Activated CD8-positive, alpha-beta memory T cell treated with anti-CD3 and anti-CD28 coated beads for 48 hours (primary cell): ENCODE results near the gene WDR90.

Experiments
- DNase-seq, 3 experiments: peaks; one replicate each; pipeline ENCODE4 v3.0.0-alpha.2; 2020; ENCODE audit warnings: low read depth in 2 of 3, low spot score in 2 of 3

WDR90 gene

DNA sequence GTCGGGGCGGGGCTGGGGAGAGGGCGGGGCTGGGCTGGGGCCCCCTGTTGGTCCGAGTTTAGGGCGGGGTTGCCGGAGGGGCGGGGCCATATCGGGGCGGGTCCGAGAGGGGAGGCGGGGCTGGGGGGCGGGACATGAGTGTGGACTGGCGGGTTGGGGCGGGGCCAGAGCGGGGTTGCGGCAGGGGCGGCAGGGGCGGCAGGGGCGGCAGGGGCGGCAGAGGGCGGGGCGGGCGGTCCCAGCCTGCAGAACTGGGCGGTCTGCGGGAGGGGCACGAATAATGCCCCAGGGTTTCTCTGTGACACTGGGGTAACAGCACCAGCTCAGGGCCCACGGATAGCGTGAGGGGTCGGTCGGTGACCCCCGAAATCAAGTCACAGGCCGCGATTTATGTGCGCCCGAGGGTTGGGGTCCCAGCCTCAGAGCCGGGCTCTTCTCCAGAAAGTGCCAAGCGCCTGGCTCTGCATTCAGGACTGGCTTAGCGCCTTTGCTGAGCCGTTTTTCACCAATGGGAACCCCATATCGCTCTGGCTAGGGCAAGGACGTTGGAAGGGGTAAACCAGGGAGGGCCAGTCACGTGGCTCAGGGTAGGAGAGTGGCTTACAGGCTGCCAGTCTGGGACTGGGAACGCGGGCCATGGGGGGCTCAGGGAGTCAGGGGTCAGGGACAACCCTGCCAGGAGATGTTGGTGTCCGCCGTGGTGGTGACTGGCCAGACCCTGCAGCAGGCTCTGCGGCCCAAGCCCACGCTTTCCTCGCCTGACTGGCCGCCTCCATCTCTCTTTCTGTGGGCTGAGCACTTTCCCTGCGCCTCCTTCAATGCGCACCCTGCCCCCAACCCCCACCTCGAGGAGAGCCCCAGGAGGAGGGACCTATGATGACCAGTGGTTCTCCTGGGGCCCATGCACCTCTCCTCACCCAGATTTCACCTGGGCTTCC lies 11.8 kb upstream of the WDR90 start:
- peak in 2 of 3 experiments; percentile 72 to 85 for DNase-seq

GRCh38 chr16:638034-638543 lies 11.1 kb upstream of the WDR90 start:
- DNase-seq = no peak

DNA sequence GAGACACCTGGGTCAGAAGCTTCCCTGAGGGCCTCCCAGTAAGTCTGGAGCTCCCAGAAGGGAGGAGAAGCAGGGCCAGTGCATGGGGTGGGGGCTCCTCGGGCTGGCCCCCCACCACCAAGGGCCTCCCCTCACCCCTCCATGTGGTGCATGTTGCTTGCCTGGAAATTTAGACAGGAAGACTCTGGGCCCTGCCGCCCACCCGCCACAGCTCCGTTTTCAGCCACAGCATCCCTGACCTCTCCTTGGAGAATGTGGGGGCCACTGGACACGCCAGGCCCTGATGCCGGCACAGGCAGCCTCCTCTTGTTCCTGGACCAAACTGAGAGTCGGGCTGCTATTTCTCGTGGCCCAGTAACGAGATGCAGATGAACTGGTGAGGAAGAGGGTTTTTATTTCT lies 10.3 kb upstream of the WDR90 start:
- DNase-seq = no peak

DNA sequence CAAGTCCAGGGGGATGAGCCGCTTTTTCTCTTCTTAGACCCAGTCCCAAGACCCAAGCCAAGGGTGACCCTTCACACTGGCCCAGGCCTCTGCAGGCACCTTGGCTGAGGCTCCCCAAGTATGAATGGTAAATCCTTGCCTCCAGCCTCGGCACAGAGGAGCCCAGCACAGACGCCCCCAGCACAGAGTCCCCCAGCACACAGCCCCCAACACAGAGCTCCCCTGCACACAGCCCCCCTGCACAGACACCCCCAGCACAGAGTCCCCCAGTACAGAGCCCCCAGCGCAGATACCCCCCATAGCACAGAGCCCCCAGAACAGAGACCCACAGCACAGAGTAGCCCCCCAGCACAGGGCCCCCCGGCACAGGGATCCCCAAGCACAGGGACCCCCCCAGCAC lies 8.6 kb upstream of the WDR90 start:
- DNase-seq = no peak

- DNase-seq = peak; percentile 54 to 68 (median 65)
These were observed 7.6 kb upstream of the WDR90 start, which contains the start of gene MCRIP2 for GRCh38 chr16:641326-642188. MCRIP2 (plus strand) TSS chr16:641828; CDS start chr16:641992, 164 bp downstream.

GRCh38 chr16:642189-643049 lies 6.7 kb upstream of the WDR90 start:
- no peak for DNase-seq

- DNase-seq = no peak
These were observed 6.2 kb upstream of the WDR90 start for GRCh38 chr16:643050-643368.

GRCh38 chr16:644556-644955 lies 4.6 kb upstream of the WDR90 start:
- no peak for DNase-seq

- DNase-seq = no peak
These were observed 3.1 kb upstream of the WDR90 start for GRCh38 chr16:645852-646678.

GRCh38 chr16:646679-647172 lies 2.4 kb upstream of the WDR90 start:
- DNase-seq = no peak

DNA sequence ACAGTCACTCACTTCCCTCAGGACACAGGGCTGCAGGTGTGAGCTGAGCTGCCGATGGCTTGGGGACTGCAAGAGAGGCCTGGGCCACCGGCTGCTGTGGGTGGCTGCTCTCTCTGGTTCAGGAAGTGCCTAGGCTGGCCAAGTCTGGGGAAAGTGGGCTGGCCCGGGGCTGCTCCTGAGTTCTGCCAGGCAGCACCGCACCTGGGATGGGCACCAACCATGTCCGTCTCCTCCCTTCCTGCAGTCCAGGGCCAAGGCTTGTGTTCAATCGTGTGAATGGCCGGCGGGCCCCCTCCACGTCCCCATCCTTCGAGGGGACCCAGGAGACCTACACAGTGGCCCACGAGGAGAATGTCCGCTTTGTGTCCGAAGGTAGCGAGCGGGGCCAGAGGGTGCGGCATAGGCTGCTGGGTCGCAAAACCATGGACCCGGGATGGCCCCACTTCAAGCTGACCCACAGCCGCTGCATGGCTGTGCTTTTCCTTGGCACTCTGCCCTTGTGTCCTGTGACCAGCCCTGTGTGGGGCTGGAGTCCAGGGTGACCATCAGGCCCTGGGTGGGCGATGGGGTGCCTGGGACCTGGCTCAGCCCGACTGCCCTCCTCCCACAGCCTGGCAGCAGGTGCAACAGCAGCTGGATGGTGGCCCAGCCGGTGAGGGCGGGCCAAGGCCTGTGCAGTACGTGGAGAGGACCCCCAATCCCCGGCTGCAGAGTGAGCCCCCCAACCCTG lies 1.8 kb upstream of the WDR90 start:
- no peak for DNase-seq

- no peak for DNase-seq
These were observed 939 bp upstream of the WDR90 start for GRCh38 chr16:648071-648780.

- no peak for DNase-seq
These were observed 466 bp downstream of the WDR90 start for GRCh38 chr16:649631-650030.

GRCh38 chr16:651844-652243 lies 2.7 kb downstream of the WDR90 start:
- no peak for DNase-seq

DNA sequence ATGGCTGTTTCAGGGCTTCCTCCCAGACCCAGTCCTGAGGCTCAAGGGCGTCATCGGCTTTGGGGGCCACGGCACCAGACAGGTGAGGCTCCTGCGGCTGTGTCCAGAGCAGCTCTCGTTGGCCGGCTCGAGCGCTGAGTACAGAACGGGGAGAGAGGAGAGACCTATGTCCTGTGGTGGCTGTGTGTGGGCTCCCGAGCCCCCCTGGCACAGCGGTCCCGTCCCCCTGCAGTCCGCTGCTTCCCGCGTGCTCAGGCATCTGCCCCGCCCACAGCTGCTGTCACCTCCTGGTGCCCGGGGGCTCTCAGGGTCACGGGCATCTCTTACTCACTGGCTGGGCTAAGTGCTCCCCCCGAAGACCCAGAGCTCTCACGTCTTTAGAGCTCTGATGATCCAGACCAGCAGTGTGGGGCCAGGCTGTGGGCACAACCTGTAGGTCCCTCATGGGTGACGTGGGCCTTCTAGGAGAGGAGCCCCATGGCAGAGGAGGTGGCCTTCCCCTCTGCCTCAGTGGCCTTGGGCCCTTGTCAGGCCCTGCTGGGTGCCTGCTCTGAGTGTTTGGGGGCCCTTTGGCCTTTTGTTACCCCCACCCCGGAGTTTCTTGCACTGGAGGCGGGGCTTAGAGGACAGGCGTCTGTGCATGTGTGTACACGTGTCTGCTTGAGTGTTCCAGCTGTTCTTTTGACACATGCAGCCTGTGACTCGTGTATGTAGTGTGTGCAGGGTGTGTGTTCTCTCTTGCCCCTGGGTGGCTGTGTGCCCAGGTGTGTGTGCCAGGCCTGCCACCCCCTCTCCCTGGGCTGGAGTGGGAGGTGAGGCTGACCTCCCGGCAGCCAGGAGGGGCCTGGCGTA lies 3.5 kb downstream of the WDR90 start:
- DNase-seq = no peak

DNA sequence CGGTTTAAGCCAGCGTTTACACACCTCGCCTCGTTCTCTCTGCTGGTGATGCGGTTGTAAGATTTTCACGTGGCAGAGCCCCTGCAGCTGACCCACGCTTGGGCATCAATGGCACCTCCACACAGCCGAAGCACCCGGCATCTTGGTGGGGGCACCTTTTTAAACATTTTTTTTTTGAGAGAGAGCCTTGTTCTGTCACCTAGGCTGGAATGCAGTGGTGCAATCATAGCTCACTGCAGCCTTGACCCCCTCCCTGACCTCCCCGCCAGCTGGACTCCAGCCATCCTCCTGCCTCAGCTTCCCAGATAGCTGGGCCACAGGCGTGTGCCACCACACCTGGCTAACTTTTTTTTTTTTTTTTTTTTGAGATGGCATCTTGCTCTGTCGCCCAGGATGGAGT lies 4.9 kb downstream of the WDR90 start:
- no peak for DNase-seq

GRCh38 chr16:657487-657886 lies 8.3 kb downstream of the WDR90 start:
- no peak for DNase-seq
